Muscle of back (tissue), 11 donors: ENCODE measurements around the gene DNAJC5G. TPM values are rescaled to one million over a fixed set of nuclear protein-coding genes. Genes with fewer than 3 reads are reported as not detected.
"Not testable (repeated sequence)": the region's sequence is repeated elsewhere in the genome, so short reads cannot be mapped to it uniquely, and the experiment has no call there.

Experiments
- DNase-seq, 3 donors: peaks; one replicate each; pipeline versions ENCODE4 v3.0.0 to v3.0.0-alpha.2; 2013
- polyA plus RNA-seq, 10 donors: library from polyadenylated mRNA; unstranded; fragments of 120-200 nt; gene quantifications; one replicate each; pipeline ENCODE4 v1.2.1, GENCODE V29; 2013; ENCODE audit not compliant: insufficient read length in 10 of 10

DNAJC5G gene
- polyA plus RNA-seq, 10 donors: 0.12 to 0.39 (median 0.26) TPM; not detected in 7

- no peak for DNase-seq
Observed at GRCh38 chr2:27307545-27308358, 32.5 kb downstream of the DNAJC5G start.

DNA sequence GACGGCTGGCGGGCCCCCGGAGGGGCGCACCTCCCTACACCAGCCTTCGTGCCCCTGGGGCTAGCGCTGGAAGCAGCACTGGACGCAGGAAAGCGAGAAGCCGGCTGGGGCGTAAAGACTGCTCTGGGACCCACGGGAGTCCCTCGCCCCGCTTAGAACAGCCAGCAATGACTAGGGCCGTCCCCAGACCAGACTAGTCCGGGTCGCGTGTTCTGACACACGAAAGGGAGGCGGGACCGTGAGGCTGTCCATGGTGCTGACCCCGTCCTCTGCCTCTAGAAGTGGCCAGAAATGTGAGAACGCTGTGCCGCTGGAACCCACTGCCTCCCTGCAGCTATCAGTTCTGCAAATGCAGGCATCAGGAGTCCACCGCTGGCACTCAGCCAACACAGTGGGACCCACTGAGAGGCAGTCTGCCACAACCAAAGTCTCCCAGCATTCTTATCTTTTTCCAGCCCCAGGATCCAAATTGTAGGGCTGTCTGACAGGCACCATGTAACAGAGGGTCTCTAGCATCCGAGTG lies 33.2 kb downstream of the DNAJC5G start, which contains the start of gene UCN:
UCN (minus strand) TSS at position 87 of the 523 bp plus-strand sequence. CDS start 550 bp downstream, outside the sequence.
- peak; percentile 23 to 81 (median 60) for DNase-seq

DNA sequence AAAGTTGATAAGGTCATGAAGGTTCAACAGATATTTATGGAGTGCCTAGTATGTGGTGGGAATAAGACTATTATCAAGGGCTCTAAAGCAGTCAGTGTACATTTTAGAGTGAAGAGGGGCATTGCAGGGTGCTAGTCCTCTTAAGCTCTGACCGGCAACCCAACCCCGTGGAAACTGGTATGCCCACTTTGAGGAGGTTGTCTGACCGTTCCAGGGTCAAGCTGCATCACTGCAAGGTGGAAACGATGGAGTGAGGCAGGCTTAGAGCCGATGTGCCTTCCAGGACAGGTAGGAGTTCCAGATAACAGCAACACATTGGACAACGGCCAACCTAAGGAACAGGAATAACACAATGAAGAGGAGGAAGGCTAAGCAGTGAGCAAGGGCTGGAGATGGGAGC lies 34.4 kb downstream of the DNAJC5G start:
- DNase-seq: no peak

- DNase-seq: no peak
Observed at GRCh38 chr2:27312152-27312551, 36.9 kb downstream of the DNAJC5G start.

DNA sequence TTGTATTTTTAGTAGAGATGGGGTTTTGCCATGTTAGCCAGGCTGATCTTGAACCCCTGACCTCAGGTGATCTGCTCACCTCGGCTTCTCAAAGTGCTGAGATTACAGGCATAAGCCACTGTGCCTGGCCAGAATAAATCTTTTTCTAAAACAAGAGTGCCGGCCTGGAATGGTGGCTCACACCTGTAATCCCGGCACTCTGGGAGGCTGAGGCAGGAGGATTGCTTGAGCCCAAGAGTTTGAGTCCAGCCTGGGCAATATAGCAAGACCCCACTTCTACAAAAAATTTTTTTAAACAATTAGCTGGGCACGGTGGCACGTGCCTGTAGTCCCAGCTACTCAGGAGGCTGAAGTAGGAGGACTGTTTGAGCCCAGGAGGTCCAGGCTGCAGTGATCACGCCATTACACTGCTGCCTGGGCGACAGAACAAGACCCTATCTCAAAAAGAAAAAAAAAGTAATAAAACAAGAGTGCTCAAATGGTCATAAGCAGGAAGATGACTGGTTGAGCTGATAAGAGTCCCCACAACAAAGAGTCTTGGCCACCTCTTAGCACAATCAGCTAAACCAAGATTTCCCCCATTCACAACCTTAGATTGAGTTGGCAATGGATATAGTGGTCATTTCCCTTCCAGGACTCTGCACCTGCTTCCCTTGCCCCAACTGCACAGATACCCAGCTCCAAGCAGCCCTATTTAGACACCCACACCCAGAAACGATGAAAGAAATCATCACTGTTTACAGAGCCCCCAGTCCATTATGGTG lies 38.8 kb downstream of the DNAJC5G start:
- DNase-seq: no peak

DNA sequence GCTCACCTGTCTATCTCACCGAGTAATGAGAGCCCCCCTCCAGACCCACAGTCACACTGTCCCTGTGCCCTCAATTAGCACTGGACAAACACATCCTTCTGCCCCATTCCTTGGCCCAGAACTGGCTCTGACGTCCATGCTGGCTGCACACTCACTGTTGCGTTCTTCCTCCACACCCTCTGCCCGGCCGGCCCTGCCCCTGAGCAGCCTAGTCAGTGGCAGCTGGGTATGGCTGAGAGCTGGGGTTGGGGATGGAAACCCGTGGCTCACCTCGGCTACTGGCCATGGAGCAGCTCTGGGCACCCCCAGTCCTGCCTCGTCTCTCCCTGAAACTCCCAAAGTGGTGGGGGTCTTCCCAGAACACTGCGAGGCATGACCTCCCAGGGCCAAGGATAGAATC lies 39.5 kb downstream of the DNAJC5G start:
- no peak for DNase-seq

DNA sequence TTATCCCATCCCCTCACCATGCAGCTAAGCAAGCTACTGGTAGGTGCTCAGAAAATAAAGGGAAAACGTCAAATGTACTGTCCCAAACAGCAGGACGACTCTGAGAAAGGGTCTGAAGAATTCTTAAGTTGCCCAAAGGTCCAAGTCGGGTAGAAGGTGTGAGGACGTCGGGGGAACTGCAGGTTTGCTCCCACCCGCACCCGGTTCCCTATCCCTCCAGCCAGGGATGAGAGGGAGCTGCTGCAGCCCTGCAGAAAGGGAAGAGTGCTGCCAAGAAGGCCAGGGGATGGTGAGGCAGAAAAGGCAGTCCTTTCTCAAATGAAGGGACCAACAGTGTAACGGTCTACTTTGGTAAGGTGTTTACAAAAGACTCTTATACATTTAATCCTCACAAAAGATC lies 39.9 kb downstream of the DNAJC5G start:
- no peak for DNase-seq

GRCh38 chr2:27316655-27317412 lies 41.6 kb downstream of the DNAJC5G start:
- DNase-seq: peak in 1 of 3 donors; percentile 18

DNA sequence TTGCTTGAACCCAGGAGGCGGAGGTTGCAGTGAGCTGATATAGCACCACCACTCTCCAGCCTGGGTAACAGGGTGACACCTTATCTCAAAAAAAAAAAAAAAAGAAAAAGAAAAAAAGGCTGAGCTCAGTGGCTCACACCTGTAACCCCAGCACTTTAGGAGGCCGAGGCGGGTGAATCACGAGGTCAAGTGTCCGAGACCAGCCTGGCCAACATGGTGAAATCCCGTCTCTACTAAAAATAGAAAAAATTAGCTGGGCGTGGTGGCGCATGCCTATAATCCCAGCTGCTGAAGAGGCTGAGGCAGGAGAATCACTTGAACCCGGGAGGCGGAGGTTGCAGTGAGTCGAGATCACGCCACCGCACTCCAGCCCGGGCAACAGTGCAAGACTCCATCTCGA lies 44.6 kb downstream of the DNAJC5G start:
- not testable (repeated sequence) for DNase-seq

DNA sequence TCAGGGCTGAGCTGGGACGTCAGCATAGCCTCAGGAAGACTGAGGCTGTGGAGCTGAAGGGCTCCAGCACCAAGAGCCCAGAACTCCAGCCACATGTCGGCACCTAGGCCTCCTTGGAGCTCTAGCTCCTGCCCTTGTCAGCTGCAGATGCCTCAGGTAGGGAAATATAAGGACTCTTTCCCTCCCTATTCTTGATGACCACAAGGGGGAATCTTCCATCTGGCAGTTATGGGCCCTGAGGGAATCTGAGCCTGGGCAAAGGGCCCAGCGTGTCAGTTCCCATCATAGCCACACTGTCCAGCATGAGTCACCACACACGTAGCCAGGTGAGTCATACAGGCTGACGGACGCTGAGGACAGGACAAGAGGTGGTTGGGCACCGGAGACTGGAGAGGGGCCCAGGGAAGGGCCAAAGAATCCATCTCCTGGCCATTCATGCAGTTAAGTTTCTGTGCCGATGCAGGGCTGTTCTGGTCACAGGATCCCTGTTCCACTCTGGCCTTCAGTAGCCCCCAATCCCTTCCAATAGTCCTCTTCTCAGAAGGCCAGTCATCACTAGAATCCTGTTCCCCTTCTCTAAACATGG lies 45.8 kb downstream of the DNAJC5G start:
- DNase-seq: peak in 2 of 3 donors; percentile 12 to 89

DNA sequence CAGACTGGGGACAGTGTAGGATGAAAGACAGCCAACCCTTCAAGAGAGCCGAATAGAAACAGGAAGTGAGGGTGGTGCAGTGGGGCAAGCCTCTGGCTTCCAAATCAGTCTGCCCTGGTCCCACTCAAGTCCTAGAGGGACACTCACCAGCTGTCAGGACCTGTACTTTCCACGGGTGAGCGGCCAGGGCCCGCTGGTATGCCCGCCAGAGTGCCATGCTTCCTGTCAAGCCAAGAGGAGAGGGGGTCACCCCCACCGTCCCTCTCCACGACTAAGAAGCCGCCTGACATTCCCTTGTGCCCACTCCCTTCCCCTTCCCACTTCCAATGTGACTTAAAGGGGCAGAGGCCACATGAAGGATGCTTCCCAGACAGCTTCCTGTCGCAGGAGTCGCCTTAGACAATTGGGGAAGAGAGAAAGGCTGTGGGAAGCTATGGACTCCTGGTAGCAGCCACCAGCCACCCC lies 47.1 kb downstream of the DNAJC5G start:
- no peak for DNase-seq

DNA sequence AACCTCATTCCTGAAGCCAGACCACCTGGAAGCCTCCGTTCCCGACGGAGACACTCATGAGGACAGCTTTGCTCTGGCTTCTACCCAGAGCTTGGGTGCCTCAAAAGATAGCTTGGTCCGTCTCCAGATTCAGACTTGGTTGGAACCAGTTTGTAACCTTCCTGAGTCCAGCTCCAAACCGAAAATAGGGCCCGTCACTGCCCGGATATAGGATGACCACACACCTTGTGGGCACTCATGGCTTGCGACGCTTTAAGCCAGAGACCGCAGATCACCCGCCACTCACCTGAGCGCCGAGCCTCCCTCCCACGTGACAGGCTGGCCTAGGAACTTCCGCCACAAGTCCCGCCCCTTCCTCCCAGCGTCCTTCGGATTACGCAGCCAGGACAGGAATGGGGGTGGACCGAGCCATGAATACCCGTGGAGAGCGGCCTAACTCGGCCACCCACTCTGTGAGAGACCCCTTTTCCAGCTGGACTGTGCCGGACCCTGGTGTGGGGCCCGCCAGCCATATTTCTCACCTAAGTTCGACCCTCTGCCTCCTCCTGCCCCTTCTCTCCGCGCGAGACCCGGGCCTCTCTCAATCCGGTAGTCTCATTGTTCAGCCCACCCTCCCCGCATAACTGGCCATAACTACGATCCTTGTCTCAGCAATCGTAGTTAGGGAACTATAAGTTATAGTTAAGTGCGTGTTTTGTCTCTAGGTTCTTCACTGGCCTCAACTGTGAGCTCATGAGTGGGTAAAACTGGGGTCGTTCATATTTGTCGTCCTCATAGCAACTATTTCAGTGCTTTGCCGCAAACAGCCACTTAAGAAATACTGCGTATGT lies 47.7 kb downstream of the DNAJC5G start, which contains the start of gene MPV17:
MPV17 (minus strand) TSS at position 332 of the 830 bp plus-strand sequence. CDS start 580 bp downstream, outside the sequence.
- DNase-seq: peak; percentile 91 to 97 (median 92)

DNA sequence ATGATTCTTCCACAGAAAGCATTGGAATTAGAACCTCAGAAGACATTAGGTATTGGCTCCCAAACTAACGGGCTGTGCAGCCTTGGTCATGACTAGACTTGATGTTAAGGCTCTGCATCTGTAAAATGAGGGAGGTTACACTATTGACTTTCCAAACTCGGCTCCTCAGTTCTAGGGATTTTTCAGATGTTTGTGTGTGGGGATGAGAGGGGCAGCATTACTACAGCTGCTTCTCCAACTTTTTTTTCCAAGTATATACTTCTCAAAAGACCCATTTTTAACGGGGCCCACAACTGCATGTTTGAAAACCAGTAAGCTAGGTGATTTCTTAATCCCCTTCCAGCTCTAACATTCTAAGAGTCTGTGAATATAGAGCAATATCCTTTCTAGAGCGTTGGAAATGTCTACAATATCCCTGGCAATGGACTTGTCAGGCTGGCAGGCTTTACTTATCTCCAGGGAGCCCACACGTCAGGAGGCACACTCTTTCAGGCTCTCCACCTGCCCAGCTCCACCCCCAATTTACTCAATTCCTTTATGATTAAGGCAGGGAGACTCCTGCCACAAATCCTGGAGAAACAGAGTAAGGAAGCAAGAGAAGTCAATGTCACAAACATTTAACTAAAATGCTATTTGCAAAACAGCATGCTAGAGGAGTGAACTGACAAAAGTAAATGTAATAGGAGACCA lies 48.5 kb downstream of the DNAJC5G start:
- no peak for DNase-seq

DNA sequence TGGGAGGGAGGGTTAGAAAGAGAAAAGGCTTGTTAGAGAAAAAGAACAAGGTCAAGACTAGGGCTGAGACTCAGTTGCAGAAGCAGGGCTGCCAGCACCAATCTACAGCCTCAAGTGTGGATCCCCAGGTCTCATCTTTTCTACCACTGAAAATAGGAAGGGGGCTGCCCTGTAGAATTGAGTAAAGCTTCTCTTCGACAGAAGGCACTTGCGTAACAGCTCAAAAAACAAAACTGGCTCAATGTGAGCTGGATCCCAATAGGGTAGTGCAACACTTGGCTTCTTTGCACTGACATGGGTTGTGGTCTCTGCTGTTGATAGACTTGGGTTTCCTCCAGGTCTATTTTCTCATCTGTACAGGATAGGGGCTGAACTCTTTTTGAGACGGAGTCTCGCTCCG lies 49.5 kb downstream of the DNAJC5G start:
- no peak for DNase-seq

Other genes with a start within 250 kb of the DNAJC5G start
- 10 to 100 TPM; 60.1 to 89.9 (median 68.5) TPM for gene TMEM214, start 242.5 kb upstream of the DNAJC5G start, polyA plus RNA-seq
- 10 to 100 TPM; 17.6 to 22.1 (median 19.1) TPM for gene AGBL5, start 223.8 kb upstream of the DNAJC5G start, polyA plus RNA-seq
- gene OST4, start 203.8 kb upstream of the DNAJC5G start, polyA plus RNA-seq: 100 to 1,000 TPM; 208 to 290 (median 237) TPM
- 100 to 1,000 TPM in 2 of 10 donors, 10 to 100 TPM in 8; 45.1 to 143 (median 65.3) TPM for gene EMILIN1, start 196.8 kb upstream of the DNAJC5G start, polyA plus RNA-seq
- 1 to 10 TPM in 9 of 10 donors, under 1 TPM in 1; 1.00 to 3.0 (median 2.5) TPM for gene KHK, start 188.7 kb upstream of the DNAJC5G start, polyA plus RNA-seq
- 1 to 10 TPM; 1.3 to 5.6 (median 3.2) TPM for gene CGREF1, start 156.3 kb upstream of the DNAJC5G start, polyA plus RNA-seq
- under 1 TPM; 0.17 to 0.84 (median 0.28) TPM for gene ABHD1, start 151.6 kb upstream of the DNAJC5G start, polyA plus RNA-seq
- gene PREB, start 140.8 kb upstream of the DNAJC5G start, polyA plus RNA-seq: 10 to 100 TPM; 29.9 to 40.5 (median 35.4) TPM
- gene PRR30, start 136.0 kb upstream of the DNAJC5G start, polyA plus RNA-seq: not detected
- gene TCF23, start 126.4 kb upstream of the DNAJC5G start, polyA plus RNA-seq: under 1 TPM; 0.19 to 0.86 (median 0.36) TPM
- 100 to 1,000 TPM in 3 of 10 donors, 10 to 100 TPM in 7; 89.7 to 104 (median 97.5) TPM for gene ATRAID, start 63.4 kb upstream of the DNAJC5G start, polyA plus RNA-seq
- gene SLC5A6, start 63.2 kb upstream of the DNAJC5G start, polyA plus RNA-seq: 10 to 100 TPM; 13.4 to 25.8 (median 18.6) TPM
- 10 to 100 TPM; 17.6 to 39.5 (median 28.7) TPM for gene CAD, start 58.1 kb upstream of the DNAJC5G start, polyA plus RNA-seq
- 1 to 10 TPM in 1 of 10 donors, under 1 TPM in 9; 0.24 to 1.2 (median 0.46) TPM for gene SLC30A3, start 12.4 kb upstream of the DNAJC5G start, polyA plus RNA-seq
- gene TRIM54, start 7.0 kb downstream of the DNAJC5G start, polyA plus RNA-seq: 100 to 1,000 TPM in 1 of 10 donors, 10 to 100 TPM in 9; 32.9 to 106 (median 73.2) TPM
- gene UCN, start 33.0 kb downstream of the DNAJC5G start, polyA plus RNA-seq: 1 to 10 TPM in 7 of 10 donors, under 1 TPM in 3; 0.44 to 2.1 (median 1.2) TPM
- 10 to 100 TPM; 39.0 to 68.5 (median 47.1) TPM for gene MPV17, start 47.7 kb downstream of the DNAJC5G start, polyA plus RNA-seq
- 10 to 100 TPM; 24.0 to 44.3 (median 32.1) TPM for gene GTF3C2, start 81.3 kb downstream of the DNAJC5G start, polyA plus RNA-seq
- 10 to 100 TPM; 27.4 to 37.7 (median 32.9) TPM for gene EIF2B4, start 94.9 kb downstream of the DNAJC5G start, polyA plus RNA-seq
- 10 to 100 TPM; 61.3 to 88.8 (median 74.0) TPM for gene SNX17, start 95.2 kb downstream of the DNAJC5G start, polyA plus RNA-seq
- 10 to 100 TPM in 8 of 10 donors, 1 to 10 TPM in 2; 7.7 to 14.4 (median 11.6) TPM for gene ZNF513, start 105.3 kb downstream of the DNAJC5G start, polyA plus RNA-seq
- gene PPM1G, start 134.2 kb downstream of the DNAJC5G start, polyA plus RNA-seq: 10 to 100 TPM; 49.3 to 64.6 (median 56.7) TPM
- 100 to 1,000 TPM; 106 to 133 (median 118) TPM for gene NRBP1, start 153.2 kb downstream of the DNAJC5G start, polyA plus RNA-seq
- 1 to 10 TPM; 1.3 to 4.5 (median 2.3) TPM for gene KRTCAP3, start 166.9 kb downstream of the DNAJC5G start, polyA plus RNA-seq
- 10 to 100 TPM; 12.0 to 34.0 (median 18.4) TPM for gene IFT172, start 214.3 kb downstream of the DNAJC5G start, polyA plus RNA-seq
- 10 to 100 TPM in 2 of 10 donors, 1 to 10 TPM in 8; 6.3 to 13.6 (median 8.1) TPM for gene FNDC4, start 219.8 kb downstream of the DNAJC5G start, polyA plus RNA-seq
- gene GCKR, start 221.4 kb downstream of the DNAJC5G start, polyA plus RNA-seq: under 1 TPM in 2 of 10 donors, not detected in 8; 0.05 to 0.29 TPM